SK-N-SH (cell line): ENCODE results near the gene MED14. TPM values are rescaled to one million over a fixed set of nuclear protein-coding genes. Genes with fewer than 3 reads are reported as not detected.

Source experiments
- CTCF ChIA-PET: fragments of 300-600, 350-600 bp; formaldehyde crosslinking; extraction: SDS; loops from one replicate; lab custom pipeline; 2021; lab: Yijun Ruan, JAX
- POLR2A ChIA-PET: fragments of 350-600 bp; sonication (Branson Sonifier 250); formaldehyde crosslinking; extraction: SDS; loops from one replicate; lab custom pipeline; 2020; ENCODE audit warnings: antibody characterized with exemption, inconsistent platforms; lab: Yijun Ruan, JAX
- DNase-seq: peaks from one replicate; pipeline ENCODE4 v3.0.0; 2012
- H2AFZ ChIP-seq: fragments of 200-600 bp; sonication (generic); 2 replicates; pipeline ENCODE4 v1.8.1; 2016; ENCODE audit warnings: antibody characterized with exemption, mild to moderate bottlenecking, low read depth
- H3F3A ChIP-seq: fragments of 200-600 bp; sonication (generic); replicated peaks from 2 replicates; pipeline ENCODE3; 2016; ENCODE audit warnings: antibody characterized with exemption, mild to moderate bottlenecking; ENCODE audit not compliant: insufficient read depth
- H3K27ac ChIP-seq, 2 experiments: fragments of 200-500 bp in 1 of 2; fragments of 200-600 bp in 1 of 2; sonication (Bioruptor generic) in 1 of 2; sonication (generic), shearing (Covaris generic) in 1 of 2; 2 replicates each; pipeline versions ENCODE4 v1.5.1 to v1.6.1; 2014 to 2016; ENCODE audit warnings: low read depth in 2 of 2, inconsistent platforms in 1 of 2, low read length in 1 of 2, mild to moderate bottlenecking in 1 of 2, mixed read lengths in 1 of 2
- H3K27me3 ChIP-seq: fragments of 200-600 bp; sonication (generic), shearing (Covaris generic); 2 replicates; pipeline ENCODE4 v1.6.1; 2016; ENCODE audit warnings: mixed run types; ENCODE audit not compliant: insufficient read depth
- H3K36me3 ChIP-seq, 2 experiments: fragments of 200-500 bp in 1 of 2; fragments of 200-600 bp in 1 of 2; sonication (Bioruptor generic) in 1 of 2; sonication (generic) in 1 of 2; replicated peaks in 1 of 2; 2 replicates each; pipeline versions ENCODE3 to v1.5.1; 2014 to 2016; ENCODE audit warnings: low read length in 1 of 2, mild to moderate bottlenecking in 1 of 2; ENCODE audit not compliant: insufficient read depth in 2 of 2, control insufficient read depth in 1 of 2
- H3K4me1 ChIP-seq, 2 experiments: fragments of 200-500 bp in 1 of 2; fragments of 200-600 bp in 1 of 2; sonication (Bioruptor generic) in 1 of 2; sonication (generic), shearing (Covaris generic) in 1 of 2; 2 replicates each; pipeline versions ENCODE4 v1.5.1 to v1.6.1; 2014 to 2016; ENCODE audit warnings: low read depth in 1 of 2, low read length in 1 of 2, mixed run types in 1 of 2; ENCODE audit not compliant: insufficient read depth in 2 of 2, control insufficient read depth in 1 of 2
- H3K4me2 ChIP-seq: fragments of 200-600 bp; sonication (generic), shearing (Covaris generic); 2 replicates; pipeline ENCODE4 v1.6.1; 2017; ENCODE audit warnings: mixed run types
- H3K4me3 ChIP-seq, 2 experiments: fragments of 200-500 bp in 1 of 2; fragments of 200-600 bp in 1 of 2; sonication (Bioruptor generic) in 1 of 2; sonication (generic), shearing (Covaris generic) in 1 of 2; 2 replicates each; pipeline versions ENCODE4 v1.5.1 to v1.8.1; 2014 to 2016; ENCODE audit warnings: low read depth in 2 of 2, inconsistent platforms in 1 of 2, low read length in 1 of 2, mild to moderate bottlenecking in 1 of 2, mixed read lengths in 1 of 2, moderate library complexity in 1 of 2
- H3K79me2 ChIP-seq: fragments of 200-600 bp; sonication (generic); 2 replicates; pipeline ENCODE4 v1.8.1; 2017; ENCODE audit warnings: mild to moderate bottlenecking; ENCODE audit not compliant: insufficient read depth
- H3K9ac ChIP-seq: fragments of 200-600 bp; sonication (generic); 2 replicates; pipeline ENCODE4 v1.6.1; 2017; ENCODE audit warnings: mixed run types
- H3K9me2 ChIP-seq: fragments of 200-600 bp; sonication (generic); 2 replicates; pipeline ENCODE4 v1.6.1; 2017; ENCODE audit warnings: mixed run types
- H3K9me3 ChIP-seq: fragments of 200-600 bp; sonication (generic); 2 replicates; pipeline ENCODE4 v1.6.1; 2017; ENCODE audit warnings: mixed run types, mild to moderate bottlenecking, moderate library complexity
- H4K20me1 ChIP-seq: fragments of 200-600 bp; sonication (generic); 2 replicates; pipeline ENCODE4 v1.6.1; 2017; ENCODE audit warnings: mild to moderate bottlenecking, mixed run types; ENCODE audit not compliant: insufficient read depth
- ELF1 ChIP-seq: IDR thresholded peaks from 2 replicates; pipeline ENCODE4 v1.4.0; 2012
- EZH2phosphoT487 ChIP-seq: fragments of 200-600 bp; sonication (generic); IDR thresholded peaks from 2 replicates; pipeline ENCODE4 v1.6.1; 2017; ENCODE audit warnings: low read depth, mixed run types, mild to moderate bottlenecking, antibody characterized with exemption, moderate library complexity, borderline replicate concordance
- FOXJ3 ChIP-seq: sonication (generic); formaldehyde crosslinking; IDR thresholded peaks from 2 replicates; pipeline ENCODE4 v1.5.1; 2020; ENCODE audit warnings: mild to moderate bottlenecking, missing genetic modification reagents
- FOXM1 ChIP-seq: IDR thresholded peaks from 2 replicates; pipeline ENCODE4 v1.4.0; 2012; ENCODE audit warnings: low read depth, mild to moderate bottlenecking
- MXI1 ChIP-seq: IDR thresholded peaks from 2 replicates; pipeline ENCODE4 v1.6.1; 2012; ENCODE audit warnings: mild to moderate bottlenecking, low read depth, low read length, improper control_type of control experiment
- NRF1 ChIP-seq: IDR thresholded peaks from 2 replicates; pipeline ENCODE4 v1.6.1; 2012; ENCODE audit warnings: low read depth, mild to moderate bottlenecking, low read length
- POLR2AphosphoS5 ChIP-seq: IDR thresholded peaks from 2 replicates; pipeline ENCODE4 v1.6.1; 2012; ENCODE audit warnings: low read depth, low read length
- RAD21 ChIP-seq: IDR thresholded peaks from 2 replicates; pipeline ENCODE4 v1.6.1; 2012; ENCODE audit warnings: mild to moderate bottlenecking, low read length
- SMC3 ChIP-seq: IDR thresholded peaks from 2 replicates; pipeline ENCODE4 v1.6.1; 2012; ENCODE audit warnings: low read depth, low read length, improper control_type of control experiment
- TAF1 ChIP-seq: IDR thresholded peaks from 2 replicates; pipeline ENCODE4 v1.6.1; 2012; ENCODE audit warnings: low read depth, mild to moderate bottlenecking, low read length, moderate library complexity, borderline replicate concordance
- TCF12 ChIP-seq: IDR thresholded peaks from 2 replicates; pipeline ENCODE4 v1.4.0; 2012
- WGBS: methylation state at CpG from one replicate; pipeline ENCODE4 v1.1.6; 2017; ENCODE audit warnings: low lambda C conversion rate; 5-methylcytosine and 5-hydroxymethylcytosine counted together
- polyA plus RNA-seq, 3 experiments: library from polyadenylated mRNA; depleted of rRNA; stranded (reverse); fragments of >200 nt; gene quantifications; 2 replicates each; pipeline ENCODE4 v1.2.3, GENCODE V29; 2012
- TF ChIP-seq, protein P1 (sequence below): IDR thresholded peaks from 2 replicates; pipeline ENCODE4 v1.6.1; 2012; ENCODE audit warnings: mild to moderate bottlenecking, low read depth, low read length, moderate library complexity
- TF ChIP-seq, protein P2 (sequence below): fragments of 150-350 bp; IDR thresholded peaks from 2 replicates; pipeline ENCODE4 v1.6.1; 2017; ENCODE audit warnings: antibody characterized with exemption, low read length, low read depth, borderline replicate concordance

The MED14 gene
- polyA plus RNA-seq, 1 of the 3 experiments (the other 2 are of a cell fraction): 24.5 TPM

DNA sequence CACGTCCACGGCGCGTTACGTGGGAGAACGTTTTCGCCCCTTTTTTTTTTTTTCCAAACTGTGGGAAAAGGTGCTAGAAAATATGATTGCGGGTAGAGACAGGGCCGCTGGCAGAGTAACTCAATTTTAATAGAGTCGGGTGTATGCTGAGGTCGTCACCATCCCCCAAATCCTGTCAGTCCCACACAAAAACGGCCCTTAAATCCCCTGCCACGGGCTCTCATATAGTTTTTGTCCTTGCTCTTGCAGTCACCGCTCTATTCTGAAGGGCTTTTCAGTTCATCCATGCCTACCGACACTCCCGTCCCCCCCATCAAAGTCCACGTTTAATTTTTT, 796 bp upstream of the MED14 start:
- peaks cover 38% of the 10 kb centered on the region for H3K79me2 ChIP-seq
- no peak for DNase-seq
- H3K36me3 ChIP-seq: no peaks in the 10 kb centered on the region
- no peaks in the 10 kb centered on the region for H3K27me3 ChIP-seq
- TF ChIP-seq ELF1: no peak
- peak; percentile 3; the same call in 1 of the 2 replicates for TF ChIP-seq TAF1
- no peaks in the 10 kb centered on the region for H3K9me3 ChIP-seq
- peak overlapping the region; percentile 88 for H3K9ac ChIP-seq
- no peaks in the 10 kb centered on the region; a peak in 1 of 4 replicates for H3K4me1 ChIP-seq
- no peaks in the 10 kb centered on the region for H3K9me2 ChIP-seq
- ChIA-PET POLR2A (interaction anchor here (1.2 kb wide), 1 partner anchor 88 kb away, joined by 3 read pairs; the partner anchor contains the start of gene CXorf38), CTCF (interaction anchor here (0.6 to 2.3 kb wide), 4 partner anchors 9 to 302 kb away, joined by 3 to 5 read pairs (median 4); no protein-coding TSS in a partner anchor)
- H3K4me3 ChIP-seq: peak overlapping the region; percentile 73 to 78
- peaks cover 21% of the 10 kb centered on the region for H4K20me1 ChIP-seq
- H3K4me2 ChIP-seq: peak overlapping the region; percentile 80
- H3F3A ChIP-seq: peaks cover 4% of the 10 kb centered on the region
- H3K27ac ChIP-seq: peak overlapping the region; percentile 91 to 94
- peak overlapping the region; percentile 79 for H2AFZ ChIP-seq
- WGBS: under 1% methylated on average over 17 of the region's 17 CpGs

DNA sequence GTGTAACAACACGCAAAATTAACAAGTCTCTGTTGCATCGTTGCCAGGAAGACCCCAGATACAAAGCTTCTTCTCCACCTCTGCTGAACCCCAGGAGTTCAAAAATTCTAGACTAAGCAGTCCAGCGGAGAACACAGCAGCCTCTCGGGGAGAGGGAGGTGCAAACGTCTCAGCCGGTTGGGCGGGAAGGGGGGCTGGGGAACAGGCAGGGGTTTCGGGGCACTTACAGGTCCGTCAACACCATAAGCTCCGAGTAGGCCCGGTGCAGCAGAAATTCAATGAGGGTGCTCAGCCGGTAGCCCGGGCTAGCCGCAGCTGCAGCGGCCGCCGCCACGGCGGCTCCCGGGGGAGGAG, 394 bp downstream of the MED14 start:
- Histone ChIP-seq H3K9me3 (no peaks in the 10 kb centered on the region), H3K4me1 (no peaks in the 10 kb centered on the region; a peak in 1 of 4 replicates), H3K9me2 (no peaks in the 10 kb centered on the region), H3K4me3 (peak overlapping the region; percentile 73 to 78), H3K36me3 (no peaks in the 10 kb centered on the region), H3K27ac (peak overlapping the region; percentile 91 to 94), H4K20me1 (peaks cover 27% of the 10 kb centered on the region), H3K9ac (peak overlapping the region; percentile 88), H3K4me2 (peak overlapping the region; percentile 80), H3K79me2 (peaks cover 48% of the 10 kb centered on the region), H3K27me3 (no peaks in the 10 kb centered on the region), H3F3A (peaks cover 4% of the 10 kb centered on the region)
- ChIA-PET CTCF (interaction anchor here (1.0 to 2.3 kb wide), 6 partner anchors 8 to 193 kb away, joined by 3 to 5 read pairs (median 3); no protein-coding TSS in a partner anchor), POLR2A (interaction anchor here (0.6 to 1.2 kb wide), 3 partner anchors 56 to 191 kb away, joined by 3 to 4 read pairs (median 3); partner anchors contain the start of gene CXorf38)
- no peak for DNase-seq
- WGBS: under 1% methylated on average over 16 of the region's 20 CpGs
- TF ChIP-seq, protein P1, sequence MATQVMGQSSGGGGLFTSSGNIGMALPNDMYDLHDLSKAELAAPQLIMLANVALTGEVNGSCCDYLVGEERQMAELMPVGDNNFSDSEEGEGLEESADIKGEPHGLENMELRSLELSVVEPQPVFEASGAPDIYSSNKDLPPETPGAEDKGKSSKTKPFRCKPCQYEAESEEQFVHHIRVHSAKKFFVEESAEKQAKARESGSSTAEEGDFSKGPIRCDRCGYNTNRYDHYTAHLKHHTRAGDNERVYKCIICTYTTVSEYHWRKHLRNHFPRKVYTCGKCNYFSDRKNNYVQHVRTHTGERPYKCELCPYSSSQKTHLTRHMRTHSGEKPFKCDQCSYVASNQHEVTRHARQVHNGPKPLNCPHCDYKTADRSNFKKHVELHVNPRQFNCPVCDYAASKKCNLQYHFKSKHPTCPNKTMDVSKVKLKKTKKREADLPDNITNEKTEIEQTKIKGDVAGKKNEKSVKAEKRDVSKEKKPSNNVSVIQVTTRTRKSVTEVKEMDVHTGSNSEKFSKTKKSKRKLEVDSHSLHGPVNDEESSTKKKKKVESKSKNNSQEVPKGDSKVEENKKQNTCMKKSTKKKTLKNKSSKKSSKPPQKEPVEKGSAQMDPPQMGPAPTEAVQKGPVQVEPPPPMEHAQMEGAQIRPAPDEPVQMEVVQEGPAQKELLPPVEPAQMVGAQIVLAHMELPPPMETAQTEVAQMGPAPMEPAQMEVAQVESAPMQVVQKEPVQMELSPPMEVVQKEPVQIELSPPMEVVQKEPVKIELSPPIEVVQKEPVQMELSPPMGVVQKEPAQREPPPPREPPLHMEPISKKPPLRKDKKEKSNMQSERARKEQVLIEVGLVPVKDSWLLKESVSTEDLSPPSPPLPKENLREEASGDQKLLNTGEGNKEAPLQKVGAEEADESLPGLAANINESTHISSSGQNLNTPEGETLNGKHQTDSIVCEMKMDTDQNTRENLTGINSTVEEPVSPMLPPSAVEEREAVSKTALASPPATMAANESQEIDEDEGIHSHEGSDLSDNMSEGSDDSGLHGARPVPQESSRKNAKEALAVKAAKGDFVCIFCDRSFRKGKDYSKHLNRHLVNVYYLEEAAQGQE: no peak
- no peak for TF ChIP-seq SMC3
- no peak for TF ChIP-seq NRF1
- TF ChIP-seq POLR2AphosphoS5: no peak
- no peak for TF ChIP-seq TCF12
- TF ChIP-seq, protein P2, sequence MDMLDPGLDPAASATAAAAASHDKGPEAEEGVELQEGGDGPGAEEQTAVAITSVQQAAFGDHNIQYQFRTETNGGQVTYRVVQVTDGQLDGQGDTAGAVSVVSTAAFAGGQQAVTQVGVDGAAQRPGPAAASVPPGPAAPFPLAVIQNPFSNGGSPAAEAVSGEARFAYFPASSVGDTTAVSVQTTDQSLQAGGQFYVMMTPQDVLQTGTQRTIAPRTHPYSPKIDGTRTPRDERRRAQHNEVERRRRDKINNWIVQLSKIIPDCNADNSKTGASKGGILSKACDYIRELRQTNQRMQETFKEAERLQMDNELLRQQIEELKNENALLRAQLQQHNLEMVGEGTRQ: no peak
- TF ChIP-seq MXI1: no peak
- TF ChIP-seq EZH2phosphoT487: no peak
- TF ChIP-seq FOXJ3 (CRISPR knock-in tag): no peak
- TF ChIP-seq FOXM1: no peak
- no peak for TF ChIP-seq RAD21
- TF ChIP-seq, all 33 proteins: peak for 0
- peak overlapping the region; percentile 70; the same call in 1 of the 2 replicates for H2AFZ ChIP-seq
